ENCODE data around the gene PTPRD.

PTPRD gene

GRCh38 chr9:8492679-8493078 lies 2120.1 kb downstream of the PTPRD start:
- TF ChIP-seq CTCF (conservative IDR thresholded peaks at IDR 0.05; ENCODE audit: low read depth, low read length): no peak
- H3K4me3 ChIP-seq (ENCODE audit: low read depth, low read length): no peak overlapping the region
- no peak for DNase-seq (ENCODE audit: low read depth)

GRCh38 chr9:8492024-8492423 lies 2120.8 kb downstream of the PTPRD start:
- no peak overlapping the region for H3K4me3 ChIP-seq (ENCODE audit: low read depth, low read length)
- no peak for TF ChIP-seq CTCF (conservative IDR thresholded peaks at IDR 0.05; ENCODE audit: low read depth, low read length)
- DNase-seq (ENCODE audit: low read depth): no peak

GRCh38 chr9:8491563-8491962 lies 2121.2 kb downstream of the PTPRD start:
- H3K4me3 ChIP-seq (ENCODE audit: low read depth, low read length): no peak overlapping the region
- no peak for DNase-seq (ENCODE audit: low read depth)
- no peak for TF ChIP-seq CTCF (conservative IDR thresholded peaks at IDR 0.05; ENCODE audit: low read depth, low read length)

GRCh38 chr9:8489835-8490234 lies 2123.0 kb downstream of the PTPRD start:
- DNase-seq (ENCODE audit: low read depth): no peak
- TF ChIP-seq CTCF (conservative IDR thresholded peaks at IDR 0.05; ENCODE audit: low read depth, low read length): no peak
- no peak overlapping the region for H3K4me3 ChIP-seq (ENCODE audit: low read depth, low read length)

GRCh38 chr9:8486095-8486494 lies 2126.7 kb downstream of the PTPRD start:
- peak; percentile 50 for DNase-seq (ENCODE audit: low read depth)
- no peak overlapping the region for H3K4me3 ChIP-seq (ENCODE audit: low read depth, low read length)
- peak; percentile 54 for TF ChIP-seq CTCF (conservative IDR thresholded peaks at IDR 0.05; ENCODE audit: low read depth, low read length)

- DNase-seq (ENCODE audit: low read depth): no peak
- no peak overlapping the region for H3K4me3 ChIP-seq (ENCODE audit: low read depth, low read length)
- no peak for TF ChIP-seq CTCF (conservative IDR thresholded peaks at IDR 0.05; ENCODE audit: low read depth, low read length)
Measured at GRCh38 chr9:8484597-8485191, 2128.1 kb downstream of the PTPRD start.

- H3K4me3 ChIP-seq (ENCODE audit: low read depth, low read length): no peak overlapping the region
- no peak for DNase-seq (ENCODE audit: low read depth)
- no peak for TF ChIP-seq CTCF (conservative IDR thresholded peaks at IDR 0.05; ENCODE audit: low read depth, low read length)
Measured at GRCh38 chr9:8477450-8477849, 2135.4 kb downstream of the PTPRD start.

Data from choroid plexus epithelial cell (primary cell).